NCI-H748 treated with DMSO at 0.1 percent for 48 hours (cell line): ENCODE data around the gene FOSL2.
"Not testable (repeated sequence)": the region's sequence is repeated elsewhere in the genome, so short reads cannot be mapped to it uniquely, and the experiment has no call there.

Experiments
- DNase-seq: peaks from one replicate; lab custom pipeline; 2025; lab: John Stamatoyannopoulos, UW

The FOSL2 gene

GRCh38 chr2:28357948-28358667 is 34.5 kb upstream of the FOSL2 start:
- DNase-seq, result no peak

GRCh38 chr2:28358668-28359201 is 33.9 kb upstream of the FOSL2 start:
- no peak for DNase-seq

GRCh38 chr2:28359222-28360057 is 33.2 kb upstream of the FOSL2 start:
- no peak for DNase-seq

- DNase-seq, result no peak
Measured at GRCh38 chr2:28360058-28360717, 32.5 kb upstream of the FOSL2 start.

- DNase-seq, result no peak
Measured at GRCh38 chr2:28360718-28361293, 31.9 kb upstream of the FOSL2 start.

- DNase-seq, result no peak
Measured at GRCh38 chr2:28361991-28362710, 30.5 kb upstream of the FOSL2 start.

- no peak for DNase-seq
Measured at GRCh38 chr2:28362991-28363521, 29.6 kb upstream of the FOSL2 start.

GRCh38 chr2:28363686-28364280 is 28.9 kb upstream of the FOSL2 start:
- DNase-seq, result no peak

- no peak for DNase-seq
Measured at GRCh38 chr2:28364610-28365009, 28.0 kb upstream of the FOSL2 start.

GRCh38 chr2:28365158-28365557 is 27.5 kb upstream of the FOSL2 start:
- DNase-seq, result no peak

- DNase-seq, result no peak
Measured at GRCh38 chr2:28366149-28366495, 26.5 kb upstream of the FOSL2 start.

- no peak for DNase-seq
Measured at GRCh38 chr2:28366496-28367282, 26.0 kb upstream of the FOSL2 start.

- DNase-seq, result no peak
Measured at GRCh38 chr2:28367667-28368356, 24.8 kb upstream of the FOSL2 start.

- DNase-seq, result no peak
Measured at GRCh38 chr2:28368357-28368798, 24.3 kb upstream of the FOSL2 start.

- no peak for DNase-seq
Measured at GRCh38 chr2:28369358-28369757, 23.3 kb upstream of the FOSL2 start.

GRCh38 chr2:28370354-28370753 is 22.3 kb upstream of the FOSL2 start:
- no peak for DNase-seq

- not testable (repeated sequence) for DNase-seq
Measured at GRCh38 chr2:28371728-28372127, 20.9 kb upstream of the FOSL2 start.

GRCh38 chr2:28373854-28374253 is 18.8 kb upstream of the FOSL2 start:
- DNase-seq, result no peak

GRCh38 chr2:28374331-28374730 is 18.3 kb upstream of the FOSL2 start:
- DNase-seq, result no peak
